Stimulated activated CD4-positive, alpha-beta T cell treated with anti-CD3 and anti-CD28 coated beads, Interleukin-12 subunit alpha, Interleukin-12 subunit beta, amount 100 ng/mL, for 24 hours (primary cell): Measurements from ENCODE around the gene NUMA1.

Experiments
- DNase-seq, 2 experiments: peaks; one replicate each; pipeline ENCODE4 v3.0.0-alpha.2; 2020; ENCODE audit warnings: low read depth in 2 of 2

The NUMA1 gene

GRCh38 chr11:71964641-71965040 is 115.7 kb downstream of the NUMA1 start:
- no peak for DNase-seq

- DNase-seq = no peak
These were observed 116.9 kb downstream of the NUMA1 start for GRCh38 chr11:71963468-71963867.

- DNase-seq = no peak
These were observed 117.8 kb downstream of the NUMA1 start for GRCh38 chr11:71962428-71963038.

- no peak for DNase-seq
These were observed 124.4 kb downstream of the NUMA1 start for GRCh38 chr11:71955898-71956456.
